NT2/D1 (cell line): ENCODE results near the gene GTF2H2C_2.
"Not testable (repeated sequence)": the region's sequence is repeated elsewhere in the genome, so short reads cannot be mapped to it uniquely, and the experiment has no call there.

ENCODE experiments used
- SUZ12 ChIP-seq: IDR thresholded peaks from 2 replicates; pipeline ENCODE4 v1.6.1; 2011; ENCODE audit not compliant: insufficient read length, insufficient read depth; ENCODE audit errors: extremely low read depth
- YY1 ChIP-seq: IDR thresholded peaks from 2 replicates; pipeline ENCODE4 v1.6.1; 2011; ENCODE audit not compliant: insufficient read length, insufficient read depth
- ZNF274 ChIP-seq: IDR thresholded peaks from 2 replicates; pipeline ENCODE4 v1.6.1; 2011; ENCODE audit warnings: mild to moderate bottlenecking, low read depth, low read length

GRCh38 chr5:70464019-70464637 is 49.0 kb downstream of the GTF2H2C_2 start:
- TF ChIP-seq YY1, ZNF274, SUZ12: not testable (repeated sequence)
